H54 (cell line): ENCODE data around the gene BMP10.
"Not testable (repeated sequence)": the region's sequence is repeated elsewhere in the genome, so short reads cannot be mapped to it uniquely, and the experiment has no call there.

Source experiments
- DNase-seq: peaks from one replicate; pipeline ENCODE4 v3.0.0; 2011; ENCODE audit warnings: low spot score, mixed read lengths; ENCODE audit not compliant: insufficient read length
- FAIRE-seq: peaks from 3 replicates; lab custom pipeline; 2011; peaks lifted over from hg19 to GRCh38; lab: Jason Lieb, UNC
- POLR2A ChIP-seq: IDR thresholded peaks from 2 replicates; pipeline ENCODE4 v1.6.1; 2011; ENCODE audit warnings: low read depth, mild to moderate bottlenecking, low read length

The BMP10 gene

GRCh38 chr2:68907232-68907919 is 36.2 kb upstream of the BMP10 start:
- FAIRE-seq = peak; percentile 69
- DNase-seq = no peak
- no peak for TF ChIP-seq POLR2A

- no peak for DNase-seq
- no peak for TF ChIP-seq POLR2A
- FAIRE-seq = no peak
Observed at GRCh38 chr2:68906716-68907115, 35.5 kb upstream of the BMP10 start.

GRCh38 chr2:68905116-68905515 is 33.9 kb upstream of the BMP10 start:
- FAIRE-seq = no peak
- no peak for DNase-seq
- no peak for TF ChIP-seq POLR2A

- no peak for FAIRE-seq
- no peak for TF ChIP-seq POLR2A
- DNase-seq = no peak
Observed at GRCh38 chr2:68901561-68901960, 30.4 kb upstream of the BMP10 start.

- DNase-seq (no peak), FAIRE-seq (no peak)
- no peak for TF ChIP-seq POLR2A
Observed at GRCh38 chr2:68901199-68901514, 30.0 kb upstream of the BMP10 start.

GRCh38 chr2:68900496-68901198 is 29.4 kb upstream of the BMP10 start:
- DNase-seq (no peak), FAIRE-seq (no peak)
- TF ChIP-seq POLR2A = no peak

- DNase-seq, FAIRE-seq: not testable (repeated sequence)
Observed at GRCh38 chr2:68895981-68896380, 24.8 kb upstream of the BMP10 start.

GRCh38 chr2:68889500-68889899 is 18.3 kb upstream of the BMP10 start:
- DNase-seq (no peak), FAIRE-seq (no peak)
- TF ChIP-seq POLR2A = no peak

GRCh38 chr2:68889021-68889420 is 17.8 kb upstream of the BMP10 start:
- FAIRE-seq (no peak), DNase-seq (no peak)
- TF ChIP-seq POLR2A = no peak

GRCh38 chr2:68888038-68888704 is 17.0 kb upstream of the BMP10 start:
- no peak for TF ChIP-seq POLR2A
- no peak for DNase-seq
- FAIRE-seq = no peak

- DNase-seq = no peak
- no peak for TF ChIP-seq POLR2A
- FAIRE-seq = no peak
Observed at GRCh38 chr2:68885811-68886075, 14.5 kb upstream of the BMP10 start.

- FAIRE-seq (no peak), DNase-seq (no peak)
- TF ChIP-seq POLR2A = no peak
Observed at GRCh38 chr2:68885074-68885810, 14.0 kb upstream of the BMP10 start.

GRCh38 chr2:68880213-68880612 is 9.0 kb upstream of the BMP10 start:
- FAIRE-seq (no peak), DNase-seq (no peak)
- TF ChIP-seq POLR2A = no peak

GRCh38 chr2:68879296-68879695 is 8.1 kb upstream of the BMP10 start:
- FAIRE-seq = no peak
- DNase-seq = no peak
- TF ChIP-seq POLR2A = no peak
